Activated CD8-positive, alpha-beta memory T cell treated with anti-CD3 and anti-CD28 coated beads for 4 hours (primary cell): ENCODE data around the gene CCSER1.

ENCODE experiments used
- DNase-seq, 2 donors: peaks; one replicate each; pipeline ENCODE4 v3.0.0-alpha.2; 2020; ENCODE audit warnings: low read depth in 2 of 2

The CCSER1 gene

DNA sequence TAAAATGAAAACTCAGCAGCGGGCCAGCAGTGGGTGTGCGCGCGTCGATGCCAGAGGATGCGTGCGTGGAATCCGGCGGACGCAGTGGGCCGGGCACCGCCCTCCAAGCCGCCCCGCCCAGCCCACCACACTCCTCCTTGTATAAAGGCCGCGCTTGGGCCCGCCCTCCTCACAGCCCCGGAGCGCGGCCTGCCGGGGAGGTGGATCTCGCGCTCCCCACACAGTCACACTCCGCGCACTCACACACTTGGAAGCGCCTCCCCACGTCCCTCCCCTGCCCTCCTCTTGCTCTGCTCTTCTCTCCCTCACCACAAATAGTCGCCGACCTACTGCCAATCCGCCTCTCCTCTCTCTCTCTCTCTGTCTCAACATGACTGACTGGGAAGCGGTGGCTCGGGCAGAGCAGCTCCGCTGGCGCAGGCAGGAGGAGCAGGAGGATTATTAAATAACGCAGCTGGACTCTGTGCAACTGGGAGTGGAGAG lies at the start of gene CCSER1:
CCSER1 (plus strand) TSS at position 172 of the 483 bp plus-strand sequence.
- peak in 1 of 2 donors; percentile 11 for DNase-seq

DNA sequence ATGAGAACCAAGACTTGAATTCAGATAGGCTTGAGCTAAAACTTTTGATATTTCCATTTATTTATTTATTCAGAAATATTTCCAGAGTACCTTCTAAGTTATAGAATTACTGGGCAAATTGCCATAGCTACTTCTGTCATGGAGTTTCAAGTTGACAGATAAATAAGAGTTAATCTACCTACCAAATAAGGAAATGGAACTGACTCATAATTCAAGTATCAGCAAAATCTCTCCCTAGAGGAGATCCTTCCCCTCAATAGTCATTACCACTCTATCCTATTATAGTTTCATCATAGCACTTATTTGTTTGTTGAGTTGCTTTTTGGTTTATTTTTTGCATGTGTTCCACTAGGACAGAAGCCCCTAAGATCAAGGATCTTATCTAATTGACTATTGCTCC lies 48.8 kb upstream of the CCSER1 start:
- no peak for DNase-seq

DNA sequence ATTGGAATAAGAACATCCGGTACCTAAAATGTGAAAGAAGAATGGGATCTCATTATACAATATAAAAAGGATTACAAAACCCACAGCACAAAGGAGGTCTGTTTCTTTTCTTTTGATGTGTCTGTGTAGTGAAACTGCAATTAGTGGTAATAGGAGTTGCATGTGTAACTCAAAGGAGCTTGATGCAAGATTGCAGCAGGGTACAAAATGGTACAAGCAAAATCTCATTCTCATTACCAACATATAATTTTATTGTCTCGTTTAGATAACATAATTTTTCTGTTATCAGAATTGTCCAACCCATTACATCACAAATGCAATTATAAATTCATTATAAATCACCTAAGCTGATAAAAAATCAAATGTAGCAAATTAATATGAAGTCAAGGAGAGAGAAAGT lies 47.1 kb upstream of the CCSER1 start:
- no peak for DNase-seq

DNA sequence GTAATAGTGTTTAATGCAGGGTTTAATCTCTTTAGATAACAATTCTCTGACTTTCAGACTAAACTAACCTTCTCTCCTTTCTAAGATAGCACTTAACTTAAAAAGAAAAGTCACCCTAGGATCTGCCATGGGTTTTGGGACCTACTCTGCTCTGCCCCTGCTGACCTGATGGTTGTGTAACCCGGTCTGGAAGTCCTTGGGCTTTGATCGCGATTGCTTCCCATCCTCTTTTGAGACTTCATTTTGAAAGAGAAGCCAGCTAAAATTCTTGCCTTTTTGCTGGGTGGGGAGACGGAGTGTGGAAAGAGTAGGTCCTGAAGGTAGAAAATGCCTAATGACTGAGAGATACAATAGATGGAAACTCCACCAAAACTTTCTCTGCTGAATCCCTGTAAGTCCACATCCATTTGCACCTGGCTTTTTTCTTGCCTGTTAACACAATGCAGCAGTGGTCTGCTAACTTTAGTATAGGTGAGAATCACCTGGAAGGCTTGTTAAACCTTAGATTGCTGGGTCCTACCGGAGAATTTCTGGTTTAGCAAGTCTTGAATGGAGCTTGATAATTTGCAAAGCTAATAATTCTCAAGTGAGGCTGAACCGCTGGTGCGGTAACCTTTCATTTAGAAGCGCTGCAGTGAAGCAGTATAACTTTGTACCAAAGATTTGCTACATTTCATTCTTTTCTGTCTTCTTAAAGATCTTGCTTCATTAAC lies 45.6 kb upstream of the CCSER1 start:
- no peak for DNase-seq

DNA sequence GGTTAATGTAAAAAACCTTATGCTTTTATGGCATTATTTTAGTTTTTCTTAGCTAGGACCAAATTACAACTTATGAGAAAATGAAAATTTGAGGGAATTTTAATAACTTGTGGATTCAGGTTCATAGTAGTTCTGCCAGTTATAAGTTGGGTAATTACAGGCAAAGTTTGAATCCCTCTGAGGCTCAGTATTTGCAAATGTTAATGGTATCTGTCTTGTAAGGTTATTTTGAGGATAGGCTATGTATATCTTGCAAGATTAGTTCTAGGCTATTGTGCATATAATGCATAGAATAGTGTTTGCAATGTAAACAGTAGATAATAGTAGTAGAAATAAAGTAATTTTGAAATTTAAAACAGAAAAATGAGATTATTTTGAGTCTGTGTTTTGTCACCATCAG lies 44.7 kb upstream of the CCSER1 start:
- DNase-seq, result no peak

DNA sequence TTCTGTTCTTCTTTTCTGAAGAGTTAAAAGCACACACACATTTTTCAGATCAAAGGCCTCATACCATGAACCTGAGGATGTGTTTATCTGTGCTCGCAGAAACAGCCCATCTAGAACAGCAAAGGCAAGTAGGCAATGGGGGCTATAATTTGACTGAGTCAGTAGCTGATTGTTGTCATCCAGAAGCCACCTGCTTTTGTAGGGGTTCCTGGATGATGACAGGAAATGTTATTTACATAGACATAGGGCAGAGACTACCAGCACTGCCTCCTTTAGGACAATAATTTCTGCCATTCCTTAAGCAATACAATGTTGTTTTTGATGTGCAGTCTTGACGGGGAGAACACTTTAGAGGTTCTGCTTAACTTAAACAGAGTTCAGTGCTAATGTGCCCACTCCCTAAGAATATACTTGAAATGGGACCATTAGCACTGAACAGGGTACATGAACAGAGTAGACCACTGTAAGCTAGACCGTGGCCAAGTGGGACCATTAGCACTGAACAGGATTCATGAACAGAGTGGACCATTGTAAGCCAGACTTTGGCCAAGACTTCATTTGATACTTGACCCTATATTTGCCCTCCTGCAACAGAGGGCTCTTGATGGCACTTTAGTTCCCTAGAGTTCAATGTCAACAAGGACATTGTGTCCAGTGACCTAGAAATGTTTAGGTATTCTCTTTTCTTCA lies 42.8 kb upstream of the CCSER1 start:
- no peak for DNase-seq

DNA sequence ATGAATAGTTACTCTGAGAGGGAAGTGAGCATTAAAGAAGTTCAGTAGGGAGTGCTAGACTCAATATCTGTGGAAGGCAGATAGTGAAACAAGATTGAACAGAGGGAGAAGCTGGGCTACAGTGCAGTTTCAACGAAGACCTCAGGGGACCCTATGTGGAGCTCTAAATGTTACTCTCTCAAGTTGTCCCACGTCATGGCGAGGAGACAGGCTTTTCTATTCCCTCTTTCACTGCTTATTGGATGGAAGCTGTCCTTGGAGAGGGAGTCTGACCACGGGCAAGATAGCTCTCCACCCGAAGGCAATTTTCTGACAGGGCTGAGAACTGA lies 42.3 kb upstream of the CCSER1 start:
- DNase-seq, result no peak

DNA sequence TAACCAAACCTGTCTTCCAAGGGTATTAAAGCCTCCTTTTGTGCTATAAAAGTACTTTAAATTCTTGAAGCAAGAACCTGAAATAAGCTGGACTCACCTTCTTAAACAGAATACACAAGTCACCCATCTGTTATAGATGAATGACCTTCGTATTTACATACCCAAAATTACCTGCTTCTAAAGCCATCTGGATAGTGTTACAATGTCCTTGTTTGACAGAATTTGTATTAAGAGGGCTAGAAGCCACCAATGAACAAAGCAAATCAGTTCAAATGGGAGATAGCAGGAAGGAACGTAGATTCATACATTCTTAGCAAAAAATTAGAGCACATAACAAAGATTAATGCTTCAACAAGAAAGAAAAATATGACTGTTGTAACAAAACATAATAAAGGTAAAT lies 33.7 kb upstream of the CCSER1 start:
- no peak for DNase-seq

DNA sequence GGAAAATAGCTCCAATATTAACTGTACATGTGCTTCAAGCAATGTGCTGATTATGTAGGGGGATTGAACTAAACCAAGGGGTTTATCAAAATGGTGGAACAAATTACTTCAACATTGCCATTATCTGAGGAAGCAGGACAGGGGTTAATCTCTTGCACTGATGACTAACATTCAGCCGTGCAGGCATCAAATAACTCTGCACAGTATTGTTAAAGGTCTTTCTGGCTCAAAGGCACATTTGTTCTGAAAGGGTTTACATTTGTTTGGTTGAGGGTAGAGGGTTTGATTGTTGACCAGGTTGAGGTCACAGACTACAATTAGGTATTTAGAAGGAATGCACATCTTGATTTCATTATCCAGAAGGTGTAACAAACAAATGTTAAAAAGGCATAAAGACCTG lies 32.2 kb upstream of the CCSER1 start:
- no peak for DNase-seq

DNA sequence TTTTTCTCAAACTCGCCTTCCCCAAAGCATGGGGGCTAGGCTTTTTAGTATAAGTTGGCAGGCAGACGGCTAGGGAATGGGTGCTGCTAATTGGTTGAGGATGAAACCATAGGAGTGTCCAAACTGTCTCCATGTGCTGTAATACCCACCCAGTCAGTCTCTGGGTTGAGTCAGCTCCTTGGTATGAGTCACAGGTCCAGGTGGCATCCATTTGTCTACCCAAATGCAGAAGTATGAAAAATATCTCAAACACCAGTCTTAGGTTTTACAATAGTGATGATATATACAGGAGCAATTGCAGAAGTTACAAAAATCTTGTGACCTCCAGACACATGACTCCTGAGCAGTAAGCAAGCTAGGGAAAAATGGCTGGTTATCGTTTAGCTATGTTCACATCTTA lies 27.4 kb upstream of the CCSER1 start:
- no peak for DNase-seq

DNA sequence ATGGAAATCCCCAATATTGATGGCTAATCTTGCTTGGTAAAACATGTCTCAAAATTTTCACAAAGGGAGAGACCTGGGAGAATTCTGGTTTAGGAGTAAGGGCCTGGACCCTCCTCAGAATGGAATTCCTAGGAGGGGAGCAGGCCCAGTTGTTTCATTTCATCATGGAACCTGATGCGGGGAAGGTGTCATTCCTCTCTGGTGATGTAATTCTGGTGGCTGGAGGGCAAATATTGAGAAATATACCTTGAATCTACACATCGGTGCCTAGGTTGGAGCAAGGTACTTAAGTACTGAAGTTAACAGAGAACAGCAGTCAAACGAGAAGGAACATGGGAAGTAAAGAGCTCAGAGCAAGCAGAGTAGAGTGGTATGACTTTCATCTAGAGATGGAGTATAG lies 23.2 kb upstream of the CCSER1 start:
- DNase-seq, result no peak

DNA sequence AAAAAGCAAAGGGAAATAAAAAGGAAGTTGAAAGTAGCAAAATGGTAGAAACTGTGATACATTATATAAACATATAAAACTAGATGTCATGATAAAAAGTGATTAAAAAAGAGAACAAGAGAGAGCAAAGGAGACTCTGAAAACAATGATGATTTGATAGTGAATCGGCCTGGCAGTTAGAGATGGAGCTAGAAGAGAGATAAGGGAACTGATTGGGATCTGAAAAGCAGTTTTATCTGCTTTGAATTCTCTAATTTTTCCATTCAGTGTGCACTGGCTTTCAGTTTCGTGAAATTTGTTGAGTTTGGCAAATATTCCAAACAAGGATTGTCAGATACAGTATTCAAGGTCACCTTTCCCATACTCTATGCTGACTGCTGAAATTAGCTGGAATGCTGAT lies 21.9 kb upstream of the CCSER1 start:
- DNase-seq, result no peak

DNA sequence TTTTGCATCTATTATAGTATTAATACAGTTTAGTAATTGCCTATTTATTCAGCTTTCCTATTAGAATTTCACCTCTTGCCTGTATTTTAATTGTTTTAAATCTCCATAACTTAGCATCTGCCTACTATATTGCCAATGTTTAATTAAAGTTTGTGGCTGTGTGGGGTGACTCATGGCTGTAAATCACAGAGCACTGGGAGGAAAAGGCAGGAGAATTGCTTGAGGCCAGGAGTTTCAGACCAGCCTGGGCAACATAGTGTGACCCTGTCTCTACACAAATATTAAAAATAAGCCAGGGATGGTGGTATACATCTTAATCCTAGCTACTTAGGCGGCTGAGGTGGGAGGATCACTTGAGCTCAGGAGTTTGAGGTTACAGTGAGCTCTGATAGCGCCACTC lies 14.5 kb upstream of the CCSER1 start:
- DNase-seq, result no peak

DNA sequence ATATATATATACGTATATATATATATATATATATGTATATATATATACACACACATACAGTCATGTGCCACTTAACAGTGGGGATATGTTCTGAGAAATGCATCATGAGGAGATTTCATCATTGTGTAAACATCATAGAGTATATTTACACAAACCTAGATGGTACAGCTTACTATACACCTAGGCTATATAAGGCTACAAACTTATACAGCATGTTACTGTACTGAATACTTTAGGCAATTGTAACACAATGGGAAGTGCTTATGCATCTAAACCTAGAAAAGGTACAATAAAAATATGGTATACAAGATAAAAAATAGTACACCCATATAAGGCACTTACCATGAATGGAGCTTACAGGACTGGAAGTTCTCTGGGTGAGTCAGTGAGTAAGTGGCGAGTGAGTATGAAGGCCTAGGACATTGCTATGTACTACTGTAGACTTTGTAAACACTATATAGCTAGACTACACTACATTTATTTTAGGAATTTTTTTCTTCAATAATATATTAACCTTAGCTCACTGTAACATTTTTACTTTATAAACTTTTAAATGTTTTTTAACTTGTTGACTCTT lies 13.2 kb upstream of the CCSER1 start:
- DNase-seq, result no peak

DNA sequence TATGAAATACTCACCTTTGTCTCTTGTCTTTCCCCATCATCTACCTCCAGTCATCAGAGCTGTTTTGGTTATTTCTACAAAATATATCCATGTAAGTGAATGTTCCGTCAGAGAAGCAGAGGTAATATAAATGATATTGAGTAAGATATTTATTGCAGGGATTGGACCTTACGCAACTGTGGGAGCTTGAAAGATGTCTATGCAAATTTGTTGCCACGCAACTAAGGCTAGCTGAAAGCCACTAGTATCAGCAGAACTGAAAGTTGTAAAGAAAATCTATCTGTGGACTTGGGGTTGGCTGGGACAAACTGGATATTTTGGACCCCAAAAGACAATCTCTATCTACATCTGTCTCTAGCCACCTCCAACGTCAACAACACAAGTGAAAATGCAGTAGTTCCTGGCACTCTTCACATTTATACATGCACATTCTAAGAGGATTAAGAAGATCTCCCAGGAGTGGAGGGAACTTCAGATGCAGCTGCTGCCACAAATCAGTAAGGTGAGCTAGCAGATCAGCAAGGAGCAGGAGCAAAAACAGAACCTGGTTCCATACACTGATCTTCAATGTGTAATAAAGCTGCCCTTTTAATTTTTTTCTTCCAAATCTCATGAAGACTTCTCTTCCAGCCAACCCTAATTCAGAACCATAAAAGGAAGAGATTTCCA lies 8.5 kb upstream of the CCSER1 start:
- no peak for DNase-seq

DNA sequence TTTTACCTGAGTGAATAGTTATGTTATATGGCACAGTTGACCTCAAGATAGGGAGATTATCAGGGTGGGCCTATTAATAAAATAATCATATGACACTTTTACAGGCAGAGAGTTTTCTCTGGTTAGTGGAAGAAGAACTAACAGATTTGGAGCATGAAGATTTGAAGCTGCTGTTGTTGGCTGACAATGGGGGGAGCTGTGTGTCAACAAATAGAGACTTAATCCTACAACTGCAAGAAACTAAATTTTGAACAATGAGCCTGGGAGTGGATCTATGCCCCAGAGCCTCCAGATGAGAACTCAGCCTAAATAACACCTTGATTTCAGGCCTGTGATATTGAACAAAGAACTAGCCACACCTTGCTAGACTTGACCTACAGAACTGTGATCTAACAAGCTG lies 7.2 kb upstream of the CCSER1 start:
- no peak for DNase-seq

DNA sequence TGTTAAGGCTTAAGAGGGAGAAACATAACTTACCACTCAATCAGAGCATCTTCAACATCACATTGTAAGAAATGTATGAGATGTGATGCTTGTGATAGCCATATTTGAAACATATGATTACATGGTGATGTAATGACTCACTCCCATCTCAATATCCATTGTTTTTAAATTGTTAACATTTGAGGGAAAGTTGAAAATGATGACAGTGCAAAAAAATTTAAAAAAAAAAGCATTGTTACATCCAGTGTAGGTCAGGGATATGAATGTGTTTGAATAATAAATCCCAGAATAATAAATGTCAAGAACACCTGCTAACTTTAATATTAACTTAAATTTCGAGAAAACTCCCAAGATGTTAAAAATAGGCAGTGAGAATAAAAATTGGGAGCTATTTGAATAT lies 6.4 kb upstream of the CCSER1 start:
- DNase-seq, result no peak

DNA sequence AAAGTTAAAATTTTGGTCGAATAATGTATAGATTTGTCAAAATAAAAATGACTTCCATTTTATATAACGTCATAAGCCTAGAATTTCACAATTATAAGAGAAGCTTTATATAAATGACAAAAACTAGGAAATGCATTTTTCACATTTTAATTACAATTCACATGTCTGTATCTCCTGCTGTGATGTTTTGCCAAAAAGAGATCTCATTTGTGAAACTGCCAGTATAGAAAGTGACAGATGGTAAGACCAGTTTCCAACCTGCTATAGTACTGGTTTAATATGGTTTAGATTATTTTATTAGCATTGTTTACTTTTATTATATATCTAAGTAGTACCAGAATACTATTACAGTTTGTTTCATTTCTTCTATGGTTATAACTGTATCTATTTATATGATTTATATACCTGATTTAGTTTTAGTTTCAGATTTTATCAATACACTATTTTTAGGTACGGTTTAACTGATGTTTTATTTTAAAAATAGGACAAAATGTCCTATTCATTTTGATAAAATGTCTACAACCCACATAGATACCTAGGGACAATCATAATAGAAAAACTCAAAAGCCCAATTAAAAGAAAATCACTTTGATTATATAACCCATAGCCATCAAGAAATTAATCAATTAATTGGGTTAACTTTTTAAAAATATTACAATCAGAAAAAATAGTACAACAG lies 5.4 kb upstream of the CCSER1 start:
- no peak for DNase-seq

DNA sequence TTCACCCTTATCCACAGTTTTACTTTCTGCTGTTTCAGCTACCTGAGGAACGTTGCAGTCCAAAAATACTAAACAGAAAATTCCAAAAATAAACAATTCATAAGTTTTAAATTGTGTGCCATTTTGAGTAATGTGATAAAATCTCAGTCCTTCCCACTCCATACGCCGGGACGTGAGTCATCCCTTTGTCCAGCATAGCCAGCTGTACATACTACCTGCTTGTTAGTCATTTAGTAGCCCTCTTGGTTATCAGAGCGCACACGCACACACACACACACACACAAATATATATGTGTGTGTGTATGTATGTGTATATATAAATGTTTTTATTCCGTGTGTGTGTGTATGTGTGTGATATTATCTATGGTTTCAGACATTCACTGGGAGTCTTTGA lies 4.8 kb upstream of the CCSER1 start:
- DNase-seq, result no peak

DNA sequence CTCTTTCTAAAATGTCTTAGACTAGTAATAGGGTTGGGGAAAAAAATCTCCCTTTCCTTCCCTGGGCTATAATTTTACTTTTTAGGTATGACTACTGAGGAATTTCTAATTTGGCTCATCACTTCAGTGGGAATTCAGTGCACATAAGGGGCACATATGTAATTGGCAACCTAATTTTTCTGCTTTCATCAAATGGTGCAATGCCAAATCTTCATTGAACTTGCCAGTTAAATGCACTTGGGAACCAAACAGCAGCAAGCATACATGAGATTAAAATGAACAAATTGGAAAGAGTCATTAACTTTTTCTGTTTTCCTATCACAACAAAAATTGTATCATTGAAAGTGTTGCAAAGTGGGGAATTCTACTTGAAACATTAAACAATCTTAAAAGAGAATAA lies 2.9 kb upstream of the CCSER1 start:
- no peak for DNase-seq

DNA sequence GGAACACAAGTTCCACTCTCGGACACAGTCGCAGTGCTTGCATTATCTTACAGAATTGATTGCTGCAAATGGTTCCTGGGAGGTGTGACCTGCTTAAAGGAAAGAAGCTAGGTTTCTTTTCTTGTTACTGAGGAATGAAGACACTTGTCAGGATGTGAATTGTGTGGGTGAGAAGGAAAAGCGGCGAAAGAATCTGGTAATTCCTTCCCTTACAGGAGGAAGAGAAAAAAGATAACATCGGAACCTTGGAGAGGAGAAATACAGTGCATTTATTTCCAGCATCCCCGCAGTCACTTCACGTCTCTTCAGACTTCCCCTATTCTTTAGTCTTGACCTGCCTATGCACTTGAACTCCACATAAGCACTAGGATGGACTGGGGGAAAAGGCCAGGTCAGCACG lies 389 bp upstream of the CCSER1 start:
- no peak for DNase-seq

DNA sequence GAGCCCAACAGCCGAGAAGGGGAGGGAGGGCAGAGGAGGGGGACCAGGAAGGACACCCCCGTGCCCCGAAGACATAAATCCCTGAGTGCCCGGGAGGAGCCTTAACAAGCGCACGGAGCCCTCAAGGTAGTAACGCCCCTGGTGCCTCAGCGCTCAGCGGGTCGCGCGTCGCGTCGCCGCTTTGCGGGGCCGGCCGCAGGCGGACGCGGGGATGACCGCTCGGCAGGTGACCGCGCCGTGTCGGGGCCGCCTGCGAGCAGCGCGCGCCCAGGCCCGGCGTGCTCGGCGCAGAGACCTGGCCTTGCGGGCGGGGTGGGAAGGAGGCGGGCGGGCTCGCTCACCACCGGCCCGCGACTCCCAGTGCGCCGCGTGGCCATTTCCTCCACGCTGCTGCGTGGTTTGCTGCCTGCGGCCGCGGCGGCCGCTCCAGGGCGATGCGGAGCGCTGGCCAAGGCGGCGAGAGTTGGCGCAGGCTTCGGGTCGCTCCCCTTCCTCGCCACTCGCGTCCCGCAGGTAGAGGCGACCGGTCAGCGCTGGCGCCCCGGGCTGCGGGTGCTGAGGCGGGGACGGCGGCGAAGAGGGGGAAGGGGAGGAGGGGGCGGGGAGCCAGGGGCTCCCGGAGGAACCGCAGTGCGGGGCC lies 632 bp downstream of the CCSER1 start:
- DNase-seq, result no peak
